Measurements from ENCODE around the gene SKP2.

The SKP2 gene

GRCh38 chr5:36151434-36152323 is at the start of gene SKP2, which contains the start of gene LMBRD2:
Gene SKP2, plus strand, starts transcription at chr5:36152111. Its CDS starts 152 bp downstream, at chr5:36152263.
Gene LMBRD2, minus strand, starts transcription at chr5:36151887. Its CDS starts 8,538 bp downstream, at chr5:36143349.
- Histone ChIP-seq H2AFZ (ENCODE audit: low read depth, low read length) (peak within 1 kb of the TSS; percentile 97), H3K9ac (ENCODE audit: low read depth, low read length) (peak within 1 kb of the TSS; percentile 65), H3K4me3 (ENCODE audit: low read depth in 1 of 2, low read length in 2 of 2) (peak within 1 kb of the TSS; percentile 59 to 63), H3K79me2 (ENCODE audit: insufficient read depth, low read length) (peaks cover 97% of the 10 kb centered on the region), H3K9me3 (ENCODE audit: insufficient read depth, low read length, severe bottlenecking) (no peaks in the 10 kb centered on the region), H4K20me1 (ENCODE audit: insufficient read depth, low read length) (peaks cover 6% of the 10 kb centered on the region; the same call in 1 of the 2 replicates), H3K27ac (ENCODE audit: low read length) (peak within 1 kb of the TSS; percentile 80), H3K4me2 (ENCODE audit: insufficient read depth, low read length) (peak within 1 kb of the TSS; percentile 88), H3K36me3 (ENCODE audit: insufficient read depth, low read length) (peaks cover 39% of the 10 kb centered on the region), H3K27me3 (ENCODE audit: insufficient read depth, low read length, poor library complexity) (no peaks in the 10 kb centered on the region), H3K4me1 (ENCODE audit: insufficient read depth, low read length) (peaks cover 62% of the 10 kb centered on the region)
- DNase-seq (peak; percentile 99), ATAC-seq (ENCODE audit: insufficient read depth, low read depth) (peak; percentile 96)
- TF ChIP-seq, protein P1, sequence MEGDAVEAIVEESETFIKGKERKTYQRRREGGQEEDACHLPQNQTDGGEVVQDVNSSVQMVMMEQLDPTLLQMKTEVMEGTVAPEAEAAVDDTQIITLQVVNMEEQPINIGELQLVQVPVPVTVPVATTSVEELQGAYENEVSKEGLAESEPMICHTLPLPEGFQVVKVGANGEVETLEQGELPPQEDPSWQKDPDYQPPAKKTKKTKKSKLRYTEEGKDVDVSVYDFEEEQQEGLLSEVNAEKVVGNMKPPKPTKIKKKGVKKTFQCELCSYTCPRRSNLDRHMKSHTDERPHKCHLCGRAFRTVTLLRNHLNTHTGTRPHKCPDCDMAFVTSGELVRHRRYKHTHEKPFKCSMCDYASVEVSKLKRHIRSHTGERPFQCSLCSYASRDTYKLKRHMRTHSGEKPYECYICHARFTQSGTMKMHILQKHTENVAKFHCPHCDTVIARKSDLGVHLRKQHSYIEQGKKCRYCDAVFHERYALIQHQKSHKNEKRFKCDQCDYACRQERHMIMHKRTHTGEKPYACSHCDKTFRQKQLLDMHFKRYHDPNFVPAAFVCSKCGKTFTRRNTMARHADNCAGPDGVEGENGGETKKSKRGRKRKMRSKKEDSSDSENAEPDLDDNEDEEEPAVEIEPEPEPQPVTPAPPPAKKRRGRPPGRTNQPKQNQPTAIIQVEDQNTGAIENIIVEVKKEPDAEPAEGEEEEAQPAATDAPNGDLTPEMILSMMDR (IDR thresholded peaks at IDR 0.05; ENCODE audit: borderline replicate concordance, extremely low read depth, low read length, poor library complexity, severe bottlenecking): no peak
- TF ChIP-seq EZH2 (IDR thresholded peaks at IDR 0.05; ENCODE audit: borderline replicate concordance, low read depth, low read length, severe bottlenecking): no peak

DNA sequence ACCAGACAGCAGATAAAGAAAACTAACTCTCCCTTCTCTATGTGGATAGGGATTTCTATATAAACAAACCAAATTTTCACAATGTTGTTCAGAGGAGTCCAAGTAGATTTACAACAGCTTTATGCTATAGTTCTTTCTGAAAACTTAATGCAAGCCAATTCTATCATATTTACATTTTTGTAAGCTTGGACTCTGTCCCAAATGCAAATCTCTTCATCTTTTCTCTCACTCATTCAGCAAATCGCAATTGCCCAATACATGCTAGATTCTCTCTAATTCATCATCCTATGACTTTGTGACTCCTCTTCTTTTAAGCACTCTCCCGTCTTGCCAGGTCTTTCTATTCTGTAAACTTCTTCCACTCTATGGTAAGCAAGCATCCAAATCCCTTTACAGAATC is 46.1 kb upstream of the SKP2 start:
- no peaks in the 10 kb centered on the region for H4K20me1 ChIP-seq (ENCODE audit: insufficient read depth, low read length)
- H3K4me2 ChIP-seq (ENCODE audit: insufficient read depth, low read length): no peak overlapping the region
- DNase-seq (no peak), ATAC-seq (ENCODE audit: insufficient read depth, low read depth) (no peak)
- no peaks in the 10 kb centered on the region for H3K4me1 ChIP-seq (ENCODE audit: insufficient read depth, low read length)
- peaks cover 27% of the 10 kb centered on the region for H3K36me3 ChIP-seq (ENCODE audit: insufficient read depth, low read length)
- H3K9ac ChIP-seq (ENCODE audit: low read depth, low read length): no peak overlapping the region
- no peaks in the 10 kb centered on the region for H3K27me3 ChIP-seq (ENCODE audit: insufficient read depth, low read length, poor library complexity)
- TF ChIP-seq EZH2 (IDR thresholded peaks at IDR 0.05; ENCODE audit: borderline replicate concordance, low read depth, low read length, severe bottlenecking): no peak
- TF ChIP-seq, protein P1 (IDR thresholded peaks at IDR 0.05; ENCODE audit: borderline replicate concordance, extremely low read depth, low read length, poor library complexity, severe bottlenecking): no peak
- no peaks in the 10 kb centered on the region for H3K9me3 ChIP-seq (ENCODE audit: insufficient read depth, low read length, severe bottlenecking)
- H2AFZ ChIP-seq (ENCODE audit: low read depth, low read length): no peak overlapping the region
- no peaks in the 10 kb centered on the region for H3K79me2 ChIP-seq (ENCODE audit: insufficient read depth, low read length)
- no peak overlapping the region for H3K4me3 ChIP-seq (ENCODE audit: low read depth in 1 of 2, low read length in 2 of 2)
- no peak overlapping the region for H3K27ac ChIP-seq (ENCODE audit: low read length)

DNA sequence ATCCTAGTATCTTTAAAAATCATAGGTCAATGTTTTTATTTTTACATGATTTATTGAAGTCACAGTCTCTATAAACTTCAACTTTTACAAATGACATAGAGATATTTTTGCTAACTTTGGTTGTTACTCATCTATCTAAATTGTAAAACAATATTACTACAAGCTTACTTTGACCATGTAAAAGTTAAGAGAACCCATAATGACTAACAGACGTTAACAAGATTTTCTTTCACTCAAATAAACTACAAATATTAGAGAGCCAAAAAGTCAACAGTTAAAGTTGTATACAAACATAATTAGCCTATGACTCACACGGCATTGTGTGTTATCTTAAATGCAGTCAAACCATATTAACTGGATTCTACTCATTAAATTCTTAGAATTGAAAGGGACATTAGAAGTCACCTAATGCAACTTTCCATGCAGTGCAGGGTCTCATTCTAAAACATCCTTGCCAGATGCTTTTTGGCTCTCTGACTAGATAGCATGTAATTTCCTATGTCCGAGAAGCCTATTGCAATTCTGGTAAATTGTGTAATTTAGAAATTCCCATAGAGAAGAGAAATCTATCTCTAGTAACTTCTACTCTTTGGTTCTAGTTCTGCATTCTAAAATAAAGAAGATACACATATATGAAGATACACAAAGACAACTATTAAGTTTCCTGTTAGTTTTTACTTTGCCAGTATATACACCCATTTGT is 43.0 kb upstream of the SKP2 start:
- no peak overlapping the region for H3K27ac ChIP-seq (ENCODE audit: low read length)
- H2AFZ ChIP-seq (ENCODE audit: low read depth, low read length): no peak overlapping the region
- peaks cover 24% of the 10 kb centered on the region for H3K36me3 ChIP-seq (ENCODE audit: insufficient read depth, low read length)
- no peak for TF ChIP-seq EZH2 (IDR thresholded peaks at IDR 0.05; ENCODE audit: borderline replicate concordance, low read depth, low read length, severe bottlenecking)
- TF ChIP-seq, protein P1 (IDR thresholded peaks at IDR 0.05; ENCODE audit: borderline replicate concordance, extremely low read depth, low read length, poor library complexity, severe bottlenecking): no peak
- no peak overlapping the region for H3K4me3 ChIP-seq (ENCODE audit: low read depth in 1 of 2, low read length in 2 of 2)
- no peaks in the 10 kb centered on the region for H3K79me2 ChIP-seq (ENCODE audit: insufficient read depth, low read length)
- ATAC-seq (ENCODE audit: insufficient read depth, low read depth): no peak
- no peak for DNase-seq
- no peaks in the 10 kb centered on the region for H4K20me1 ChIP-seq (ENCODE audit: insufficient read depth, low read length)
- H3K27me3 ChIP-seq (ENCODE audit: insufficient read depth, low read length, poor library complexity): no peaks in the 10 kb centered on the region
- no peaks in the 10 kb centered on the region for H3K4me1 ChIP-seq (ENCODE audit: insufficient read depth, low read length)
- no peaks in the 10 kb centered on the region for H3K9me3 ChIP-seq (ENCODE audit: insufficient read depth, low read length, severe bottlenecking)
- no peak overlapping the region for H3K4me2 ChIP-seq (ENCODE audit: insufficient read depth, low read length)
- H3K9ac ChIP-seq (ENCODE audit: low read depth, low read length): no peak overlapping the region

All from DND-41 (cell line).